Stomach (tissue), 9 donors: ENCODE data around the gene ADISSP. TPM values are rescaled to one million over a fixed set of nuclear protein-coding genes. Genes with fewer than 3 reads are reported as not detected.
A peak's percentile ranks its signal among the peaks of the same experiment; 100 is the strongest.

Source experiments
- DNase-seq, 2 donors: peaks; one replicate each; pipeline versions ENCODE4 v3.0.0 to v3.0.0-alpha.2; 2013 to 2019
- H3K27ac ChIP-seq, 5 donors: fragments of 200-600 bp in 4 of 5; sonication (generic) in 4 of 5; one replicate each; pipeline ENCODE4 v1.5.1; 2013 to 2019; ENCODE audit warnings: mild to moderate bottlenecking in 1 of 5, moderate library complexity in 1 of 5
- H3K27me3 ChIP-seq, 3 donors: fragments of 200-600 bp; sonication (generic); one replicate each; pipeline ENCODE4 v1.5.1; 2017 to 2019; ENCODE audit warnings: mixed run types in 1 of 3
- H3K36me3 ChIP-seq, 4 donors: fragments of 200-600 bp; sonication (generic); 1 replicate in 3 of 4; 2 replicates in 1 of 4; pipeline ENCODE4 v1.5.1; 2016 to 2019
- H3K4me1 ChIP-seq, 4 donors: fragments of 200-600 bp; sonication (generic); one replicate each; pipeline ENCODE4 v1.5.1; 2016 to 2019
- H3K4me3 ChIP-seq, 4 donors: fragments of 200-600 bp; sonication (generic) in 3 of 4; one replicate each; pipeline ENCODE4 v1.5.1; 2016 to 2019; ENCODE audit warnings: mild to moderate bottlenecking in 1 of 4
- H3K9me3 ChIP-seq, 4 donors: fragments of 200-600 bp; sonication (generic); one replicate each; pipeline ENCODE4 v1.5.1; 2016 to 2019
- EP300 ChIP-seq: sonication (generic); formaldehyde crosslinking; IDR thresholded peaks from one replicate; pipeline ENCODE4 v1.6.1; 2017; ENCODE audit warnings: antibody characterized with exemption
- POLR2A ChIP-seq, 4 donors: fragments of 450-650 bp; IDR thresholded peaks; one replicate each; pipeline ENCODE4 v1.6.1; 2016; ENCODE audit warnings: antibody characterized with exemption in 4 of 4, control low read depth in 2 of 4, mild to moderate bottlenecking in 1 of 4, moderate library complexity in 1 of 4
- POLR2AphosphoS5 ChIP-seq, 3 donors: sonication (generic); formaldehyde crosslinking; IDR thresholded peaks; one replicate each; pipeline ENCODE4 v1.6.1; 2016; ENCODE audit warnings: antibody characterized with exemption in 3 of 3
- WGBS, 5 donors: extraction: QIAGEN DNeasy Blood & Tissue Kit in 3 of 5; methylation state at CpG; one replicate each; pipeline versions ENCODE4 v1.1.5 to v1.1.7; 2013 to 2018; 5-methylcytosine and 5-hydroxymethylcytosine counted together
- intact Hi-C: fragments of 100-400 bp; cut with DNase I; formaldehyde crosslinking; loops from one replicate; pipeline ENCODE4 v1.15.1; 2023; ENCODE audit warnings: low total_unique reads
- polyA plus RNA-seq, 3 donors: library from polyadenylated mRNA; stranded (reverse); fragments of 200-250 nt; gene quantifications; one replicate each; pipeline ENCODE4 v1.2.3, GENCODE V29; 2013
- total RNA-seq, 5 donors: library from RNA; depleted of rRNA; stranded (reverse); fragments of >200 nt; gene quantifications; one replicate each; pipeline versions ENCODE4 v1.1.0 to v1.2.3, GENCODE V29; 2014 to 2016
- TF ChIP-seq, protein P1 (sequence below), 7 experiments: fragments of 450-650 bp in 4 of 7; fragments of 200-600 bp in 3 of 7; sonication (generic) in 3 of 7; IDR thresholded peaks; one replicate each; pipeline ENCODE4 v1.5.1; 2016 to 2019; ENCODE audit warnings: antibody characterized with exemption in 7 of 7, control low read depth in 2 of 7, mild to moderate bottlenecking in 1 of 7
- donor health status: healthy with polysubstance abuse.
- donor health status: Bipolar disorder and iron deficiency.
- donor health status: healthy.

The ADISSP gene
- total and polyA plus RNA-seq, 8 donors: 5.9 to 136 (median 27.4) TPM

DNA sequence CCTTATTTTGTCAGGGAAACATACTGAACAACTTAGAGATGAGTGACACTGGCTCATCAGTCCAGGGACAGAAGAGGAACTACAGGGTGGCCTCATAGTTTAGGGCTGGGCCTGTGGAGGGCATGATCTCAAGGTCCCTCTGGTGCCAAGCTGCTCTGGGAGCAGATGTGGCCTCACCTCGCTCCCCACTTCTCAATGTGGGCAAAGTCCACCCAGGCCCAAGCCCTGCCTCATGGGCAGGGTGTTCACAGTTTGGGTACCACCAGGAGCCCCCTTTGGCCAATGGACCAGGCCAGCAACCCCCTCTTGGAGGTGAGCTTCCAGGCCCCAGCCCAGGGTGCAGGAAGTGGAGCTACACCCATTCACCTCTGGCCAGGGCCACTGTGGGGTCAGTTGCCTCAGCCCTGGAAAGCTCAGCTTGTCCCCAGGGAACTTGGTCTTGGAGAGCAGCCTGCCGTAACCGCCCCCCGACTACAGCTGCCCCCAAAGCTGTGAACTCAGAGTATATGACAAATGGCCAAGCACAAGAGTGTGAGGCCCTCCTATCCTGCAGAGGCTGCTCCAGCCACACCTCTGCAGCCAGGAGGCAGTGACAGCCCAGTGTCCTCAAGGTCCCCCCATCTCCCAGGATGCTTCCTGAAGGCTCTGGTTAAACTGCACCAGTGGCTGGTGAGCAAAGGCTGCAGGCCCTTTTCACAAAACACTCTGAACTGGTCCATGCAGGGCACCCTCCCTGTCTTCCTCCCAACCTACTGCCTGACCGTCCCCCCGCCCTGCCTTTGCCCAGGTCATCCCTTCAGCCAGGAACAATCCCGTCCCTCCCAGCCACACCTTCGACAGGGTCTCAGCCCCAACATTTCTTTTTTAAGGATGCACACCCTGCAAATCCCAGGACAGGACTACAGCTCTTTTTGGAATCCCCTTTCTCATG is 3.6 kb downstream of the ADISSP start:
- DNase-seq: peak in 1 of 2 donors; percentile 12
- H3K4me3 ChIP-seq: no peak overlapping the region
- WGBS, 5 donors: 77 to 90% (median 84%) methylated on average over 8 of the region's 8 CpGs
- H3K4me1 ChIP-seq: peaks cover 21 to 78% (median 52%) of the 10 kb centered on the region in 4 donors
- H3K36me3 ChIP-seq: peaks cover 0 to 10% (median 3%) of the 10 kb centered on the region in 4 donors
- peak overlapping the region in 4 of 5 donors; percentile 14 to 94 (median 44) for H3K27ac ChIP-seq
- no peaks in the 10 kb centered on the region for H3K27me3 ChIP-seq
- TF ChIP-seq POLR2AphosphoS5 (IDR thresholded peaks at IDR 0.05): no peak
- no peak for TF ChIP-seq POLR2A (IDR thresholded peaks at IDR 0.05)
- TF ChIP-seq EP300: no peak
- TF ChIP-seq, protein P1, sequence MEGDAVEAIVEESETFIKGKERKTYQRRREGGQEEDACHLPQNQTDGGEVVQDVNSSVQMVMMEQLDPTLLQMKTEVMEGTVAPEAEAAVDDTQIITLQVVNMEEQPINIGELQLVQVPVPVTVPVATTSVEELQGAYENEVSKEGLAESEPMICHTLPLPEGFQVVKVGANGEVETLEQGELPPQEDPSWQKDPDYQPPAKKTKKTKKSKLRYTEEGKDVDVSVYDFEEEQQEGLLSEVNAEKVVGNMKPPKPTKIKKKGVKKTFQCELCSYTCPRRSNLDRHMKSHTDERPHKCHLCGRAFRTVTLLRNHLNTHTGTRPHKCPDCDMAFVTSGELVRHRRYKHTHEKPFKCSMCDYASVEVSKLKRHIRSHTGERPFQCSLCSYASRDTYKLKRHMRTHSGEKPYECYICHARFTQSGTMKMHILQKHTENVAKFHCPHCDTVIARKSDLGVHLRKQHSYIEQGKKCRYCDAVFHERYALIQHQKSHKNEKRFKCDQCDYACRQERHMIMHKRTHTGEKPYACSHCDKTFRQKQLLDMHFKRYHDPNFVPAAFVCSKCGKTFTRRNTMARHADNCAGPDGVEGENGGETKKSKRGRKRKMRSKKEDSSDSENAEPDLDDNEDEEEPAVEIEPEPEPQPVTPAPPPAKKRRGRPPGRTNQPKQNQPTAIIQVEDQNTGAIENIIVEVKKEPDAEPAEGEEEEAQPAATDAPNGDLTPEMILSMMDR (IDR thresholded peaks at IDR 0.05): no peak
- intact Hi-C loops: loop anchor here (10.0 kb wide), 1 partner anchor 89 kb away; no protein-coding TSS in a partner anchor
- no peaks in the 10 kb centered on the region for H3K9me3 ChIP-seq

DNA sequence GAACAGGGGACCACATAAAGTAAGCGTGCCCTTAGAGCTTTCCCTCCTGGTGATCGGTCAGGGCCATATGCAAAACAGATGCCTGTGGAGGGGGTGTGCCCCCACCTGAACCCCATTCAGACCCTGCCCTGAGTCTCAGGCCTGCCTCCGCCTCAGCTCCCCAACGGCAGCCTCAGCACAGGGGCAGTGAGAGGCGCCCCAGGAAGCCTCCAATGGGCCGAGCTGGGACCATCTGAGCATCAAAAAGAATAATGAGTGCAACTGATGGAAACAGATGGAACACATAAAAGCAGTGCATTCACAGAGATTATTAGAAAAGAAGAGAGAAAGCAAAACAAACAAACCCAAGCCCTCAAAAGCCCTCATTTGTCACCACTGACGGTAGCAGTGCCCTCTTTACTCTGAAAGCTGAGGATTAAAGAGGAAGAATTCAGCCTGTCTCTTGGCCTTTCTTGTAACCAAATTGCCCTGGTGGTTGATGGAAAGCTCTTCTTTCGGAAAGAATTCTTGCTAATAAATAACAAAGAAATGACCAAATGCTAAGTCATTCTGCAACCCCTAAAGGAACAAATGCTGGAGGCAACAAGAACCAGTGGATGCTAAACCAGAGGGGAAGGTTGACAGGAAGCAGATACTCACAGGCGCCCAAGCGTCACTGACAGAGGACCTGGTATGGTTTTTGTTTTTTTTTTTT is 6.8 kb downstream of the ADISSP start:
- Histone ChIP-seq H3K4me1 (peaks cover 7 to 58% (median 26%) of the 10 kb centered on the region in 4 donors), H3K27ac (peak overlapping the region in 4 of 5 donors; percentile 20 to 94 (median 32)), H3K36me3 (peaks cover 12 to 38% (median 24%) of the 10 kb centered on the region in 4 donors), H3K27me3 (no peaks in the 10 kb centered on the region), H3K9me3 (no peaks in the 10 kb centered on the region), H3K4me3 (no peak overlapping the region)
- TF ChIP-seq, protein P1 (IDR thresholded peaks at IDR 0.05): no peak
- TF ChIP-seq POLR2AphosphoS5 (IDR thresholded peaks at IDR 0.05) (peak in 1 of 3 donors; percentile 51), POLR2A (IDR thresholded peaks at IDR 0.05) (no peak)
- intact Hi-C loops: loop anchor here (10.0 kb wide), 1 partner anchor 86 kb away; no protein-coding TSS in a partner anchor
- 65 to 83% (median 78%) methylated on average over 10 of the region's 10 CpGs for WGBS, 5 donors
- DNase-seq: peak in 1 of 2 donors; percentile 7

DNA sequence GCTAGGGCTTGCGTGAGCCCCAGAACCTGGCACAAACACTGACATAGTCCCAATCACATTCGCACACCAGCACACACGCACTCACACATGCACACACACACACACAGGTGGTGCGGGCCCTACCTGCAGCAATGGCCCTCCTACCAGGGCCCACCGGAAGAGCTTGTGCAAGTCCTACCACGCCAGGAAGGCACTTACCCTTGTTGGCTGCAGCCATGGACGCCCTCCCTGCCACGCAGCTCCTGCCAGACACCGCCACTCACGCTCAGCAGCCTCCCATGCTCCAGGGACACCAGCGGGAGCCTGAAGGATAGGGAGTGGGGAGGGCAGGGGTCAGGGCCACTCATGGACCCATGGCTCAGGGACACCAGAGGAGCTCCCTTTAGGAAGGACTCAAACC is 7.7 kb downstream of the ADISSP start:
- peak in 1 of 2 donors; percentile 11 for DNase-seq
- TF ChIP-seq EP300 (no peak), POLR2AphosphoS5 (IDR thresholded peaks at IDR 0.05) (no peak), POLR2A (IDR thresholded peaks at IDR 0.05) (no peak)
- TF ChIP-seq, protein P1 (IDR thresholded peaks at IDR 0.05): no peak
- Histone ChIP-seq H3K36me3 (peaks cover 13 to 47% (median 28%) of the 10 kb centered on the region in 4 donors), H3K4me1 (peaks cover 6 to 49% (median 18%) of the 10 kb centered on the region in 4 donors), H3K27ac (peak overlapping the region in 4 of 5 donors; percentile 25 to 94 (median 36)), H3K4me3 (no peak overlapping the region), H3K27me3 (no peaks in the 10 kb centered on the region), H3K9me3 (no peaks in the 10 kb centered on the region)
- 91 to 94% (median 93%) methylated on average over 6 to 11 of the region's 11 CpGs for WGBS, 5 donors
- intact Hi-C loops: loop anchor here (10.0 kb wide), 2 partner anchors 85 to 95 kb away; no protein-coding TSS in a partner anchor

DNA sequence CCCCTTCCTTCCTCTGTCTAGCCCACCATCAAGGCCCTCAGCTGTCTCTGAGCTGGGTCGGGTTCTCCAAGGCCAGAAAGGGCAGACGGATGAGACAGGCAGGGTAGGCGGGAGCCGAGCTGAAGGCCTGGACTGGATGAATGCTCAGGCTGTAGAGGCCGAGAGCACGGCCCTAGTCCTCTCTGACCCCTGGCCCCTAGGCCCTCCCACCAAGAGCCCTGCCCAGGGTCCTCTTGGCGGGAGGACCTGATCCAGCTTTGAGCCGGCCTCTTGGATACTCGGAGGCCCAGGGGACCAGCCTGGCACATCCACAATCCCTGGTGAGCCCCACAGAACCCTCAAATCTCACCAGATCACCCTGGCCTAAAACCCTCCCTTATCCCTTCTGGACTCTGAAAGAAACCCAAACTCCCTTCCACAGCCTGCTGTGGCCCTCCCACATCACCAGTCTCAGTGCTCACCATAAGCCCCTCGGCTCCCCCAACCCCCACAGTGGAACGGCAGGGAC is 8.2 kb downstream of the ADISSP start:
- H3K27ac ChIP-seq: peak overlapping the region in 4 of 5 donors; percentile 4 to 94 (median 32)
- intact Hi-C loops: loop anchor here (10.0 kb wide), 1 partner anchor 95 kb away; no protein-coding TSS in a partner anchor

More for the DNA sequence above, 8.2 kb downstream of the ADISSP start:
- Histone ChIP-seq H3K4me1 (peaks cover under 1 to 44% (median 13%) of the 10 kb centered on the region in 4 donors), H3K36me3 (peaks cover 16 to 52% (median 31%) of the 10 kb centered on the region in 4 donors), H3K27me3 (no peaks in the 10 kb centered on the region), H3K9me3 (no peaks in the 10 kb centered on the region), H3K4me3 (no peak overlapping the region)
- 70 to 90% (median 84%) methylated on average over 5 to 11 of the region's 11 CpGs for WGBS, 5 donors
- TF ChIP-seq POLR2AphosphoS5 (IDR thresholded peaks at IDR 0.05): no peak
- TF ChIP-seq EP300: no peak
- no peak for TF ChIP-seq POLR2A (IDR thresholded peaks at IDR 0.05)
- TF ChIP-seq, protein P1 (IDR thresholded peaks at IDR 0.05): no peak
- peak in 1 of 2 donors; percentile 4 for DNase-seq
